Natural killer cell (primary cell): ENCODE results near the gene TCF4. TPM values are rescaled to one million over a fixed set of nuclear protein-coding genes. Genes with fewer than 3 reads are reported as not detected.

Source experiments
- ATAC-seq, 3 donors: fragments of 150-1000 bp in 2 of 3; fragments of 200-7000 bp in 1 of 3; cut with Tn5 transposase; 1 replicate in 1 of 3; 2 replicates in 2 of 3; pipeline ENCODE4 v1.10.0; 2021; ENCODE audit warnings: mild to moderate bottlenecking in 2 of 3, moderate library complexity in 2 of 3
- DNase-seq, 2 donors: peaks; one replicate each; pipeline versions ENCODE4 v3.0.0 to v3.0.0-alpha.2; 2013 to 2021; ENCODE audit warnings: mixed read lengths in 1 of 2
- H3K27ac ChIP-seq: one replicate; pipeline ENCODE4 v1.5.1; 2013; ENCODE audit warnings: mild to moderate bottlenecking, low read length
- H3K27me3 ChIP-seq: one replicate; pipeline ENCODE4 v1.6.1; 2013; ENCODE audit warnings: low read length; ENCODE audit not compliant: control insufficient read depth, insufficient read depth
- H3K36me3 ChIP-seq: one replicate; pipeline ENCODE4 v1.6.1; 2013; ENCODE audit warnings: low read length; ENCODE audit not compliant: control insufficient read depth, insufficient read depth
- H3K4me1 ChIP-seq: one replicate; pipeline ENCODE4 v1.6.1; 2013; ENCODE audit warnings: low read length; ENCODE audit not compliant: control insufficient read depth, insufficient read depth
- H3K4me3 ChIP-seq: one replicate; pipeline ENCODE4 v1.5.1; 2013; ENCODE audit warnings: low read length
- H3K9me3 ChIP-seq: one replicate; pipeline ENCODE4 v1.6.1; 2013; ENCODE audit warnings: low read length; ENCODE audit not compliant: control insufficient read depth, insufficient read depth
- H3K27ac Mint-ChIP-seq, 2 donors: one replicate each; pipeline ENCODE4 v1.8.0; 2022; ENCODE audit warnings: mild to moderate bottlenecking in 2 of 2, mixed read lengths in 2 of 2, moderate library complexity in 1 of 2
- H3K27me3 Mint-ChIP-seq, 2 donors: one replicate each; pipeline ENCODE4 v1.8.0; 2022; ENCODE audit warnings: low read depth in 2 of 2, mixed read lengths in 2 of 2
- H3K36me3 Mint-ChIP-seq: one replicate; pipeline ENCODE4 v1.8.0; 2022; ENCODE audit warnings: mixed read lengths
- H3K4me1 Mint-ChIP-seq, 2 donors: one replicate each; pipeline ENCODE4 v1.8.0; 2022; ENCODE audit warnings: mixed read lengths in 2 of 2
- H3K4me3 Mint-ChIP-seq: one replicate; pipeline ENCODE4 v1.8.0; 2022; ENCODE audit warnings: mild to moderate bottlenecking, moderate library complexity, mixed read lengths
- H3K9me3 Mint-ChIP-seq, 2 donors: one replicate each; pipeline ENCODE4 v1.8.0; 2022; ENCODE audit warnings: mixed read lengths in 2 of 2
- WGBS: methylation state at CpG from one replicate; pipeline ENCODE4 v1.1.7; 2013; ENCODE audit warnings: missing lambda C conversion rate; ENCODE audit not compliant: insufficient coverage; 5-methylcytosine and 5-hydroxymethylcytosine counted together
- intact Hi-C: fragments of 100-400 bp; cut with micrococcal nuclease; formaldehyde crosslinking; loops from one replicate; pipeline ENCODE4 v1.14.2; 2022
- total RNA-seq, 4 donors: library from RNA; stranded (reverse); fragments of 120-200 nt in 1 of 4; gene quantifications; one replicate each; pipeline versions ENCODE4 v1.2.3 to v1.2.4, GENCODE V29; 2013 to 2022
- TF ChIP-seq, protein P1 (sequence below): fragments of 200-600 bp; IDR thresholded peaks from one replicate; pipeline ENCODE4 v1.8.0; 2022; ENCODE audit warnings: antibody characterized with exemption

TCF4 gene
- total RNA-seq, 3 donors from 2014 or later (not counting 1 experiment from before 2014, with no cell fraction given): 8.3 to 16.5 (median 9.0) TPM

DNA sequence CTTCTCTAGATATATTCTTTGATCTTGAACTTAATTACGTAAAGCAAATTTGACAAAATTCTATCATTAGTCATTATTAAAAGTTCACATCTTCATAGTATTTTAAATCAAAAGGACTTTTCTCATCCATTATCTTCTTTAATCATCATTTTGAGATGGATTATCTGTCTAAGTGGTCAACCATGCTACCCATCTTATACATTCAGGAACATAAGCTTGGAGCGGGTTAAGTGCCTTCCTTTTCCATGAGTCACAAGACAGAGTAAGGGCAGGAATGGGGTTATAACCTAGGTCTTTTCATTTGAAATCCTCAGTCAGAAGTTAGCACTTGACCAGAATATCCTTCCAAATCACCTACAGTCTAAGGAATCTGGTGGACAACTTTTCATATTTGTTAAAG is 297.1 kb downstream of the TCF4 start:
- 100% methylated on average over 2 of the region's 2 CpGs for WGBS

DNA sequence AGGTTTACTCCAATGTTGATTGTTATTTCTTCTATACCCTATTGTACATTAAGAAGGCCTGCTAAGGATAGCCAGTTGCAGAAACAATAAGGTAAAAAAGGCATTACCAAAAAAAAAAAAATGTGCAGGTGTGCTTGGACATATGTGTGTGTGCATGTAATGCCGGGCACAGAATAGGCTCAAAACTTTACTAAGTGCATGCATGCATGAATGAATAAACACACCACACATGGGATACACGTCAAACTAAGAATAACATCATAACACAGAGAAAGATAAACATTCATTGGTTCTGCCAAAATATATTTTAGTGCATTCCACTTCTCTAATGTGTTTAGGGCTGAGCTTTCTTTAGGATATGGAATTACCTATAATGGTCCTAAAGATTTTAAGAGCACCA is 298.2 kb downstream of the TCF4 start:
- TF ChIP-seq, protein P1, sequence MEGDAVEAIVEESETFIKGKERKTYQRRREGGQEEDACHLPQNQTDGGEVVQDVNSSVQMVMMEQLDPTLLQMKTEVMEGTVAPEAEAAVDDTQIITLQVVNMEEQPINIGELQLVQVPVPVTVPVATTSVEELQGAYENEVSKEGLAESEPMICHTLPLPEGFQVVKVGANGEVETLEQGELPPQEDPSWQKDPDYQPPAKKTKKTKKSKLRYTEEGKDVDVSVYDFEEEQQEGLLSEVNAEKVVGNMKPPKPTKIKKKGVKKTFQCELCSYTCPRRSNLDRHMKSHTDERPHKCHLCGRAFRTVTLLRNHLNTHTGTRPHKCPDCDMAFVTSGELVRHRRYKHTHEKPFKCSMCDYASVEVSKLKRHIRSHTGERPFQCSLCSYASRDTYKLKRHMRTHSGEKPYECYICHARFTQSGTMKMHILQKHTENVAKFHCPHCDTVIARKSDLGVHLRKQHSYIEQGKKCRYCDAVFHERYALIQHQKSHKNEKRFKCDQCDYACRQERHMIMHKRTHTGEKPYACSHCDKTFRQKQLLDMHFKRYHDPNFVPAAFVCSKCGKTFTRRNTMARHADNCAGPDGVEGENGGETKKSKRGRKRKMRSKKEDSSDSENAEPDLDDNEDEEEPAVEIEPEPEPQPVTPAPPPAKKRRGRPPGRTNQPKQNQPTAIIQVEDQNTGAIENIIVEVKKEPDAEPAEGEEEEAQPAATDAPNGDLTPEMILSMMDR: no peak
- Histone ChIP-seq H3K36me3 (no peaks in the 10 kb centered on the region), H3K9me3 (no peaks in the 10 kb centered on the region), H3K27ac (no peak overlapping the region), H3K4me1 (no peaks in the 10 kb centered on the region), H3K4me3 (no peak overlapping the region), H3K27me3 (no peaks in the 10 kb centered on the region)
- Mint-ChIP-seq H3K4me1 (no peaks in the 10 kb centered on the region), H3K27ac (no peak overlapping the region), H3K9me3 (no peaks in the 10 kb centered on the region), H3K4me3 (no peak overlapping the region), H3K36me3 (no peaks in the 10 kb centered on the region), H3K27me3 (no peaks in the 10 kb centered on the region)
- 87% methylated on average over 2 of the region's 2 CpGs for WGBS
- ATAC-seq (no peak), DNase-seq (no peak)
- intact Hi-C loops: no loop called here

More for the DNA sequence above, 297.1 kb downstream of the TCF4 start:
- H3K9me3 ChIP-seq: no peaks in the 10 kb centered on the region
- intact Hi-C loops: no loop called here
- Mint-ChIP-seq H3K4me1 (no peaks in the 10 kb centered on the region), H3K27me3 (no peaks in the 10 kb centered on the region), H3K36me3 (no peaks in the 10 kb centered on the region), H3K9me3 (no peaks in the 10 kb centered on the region), H3K27ac (no peak overlapping the region), H3K4me3 (no peak overlapping the region)
- no peak overlapping the region for H3K27ac ChIP-seq
- ATAC-seq (no peak), DNase-seq (no peak)
- H3K27me3 ChIP-seq: no peaks in the 10 kb centered on the region
- no peaks in the 10 kb centered on the region for H3K36me3 ChIP-seq
- no peaks in the 10 kb centered on the region for H3K4me1 ChIP-seq
- TF ChIP-seq, protein P1: no peak
- H3K4me3 ChIP-seq: no peak overlapping the region

DNA sequence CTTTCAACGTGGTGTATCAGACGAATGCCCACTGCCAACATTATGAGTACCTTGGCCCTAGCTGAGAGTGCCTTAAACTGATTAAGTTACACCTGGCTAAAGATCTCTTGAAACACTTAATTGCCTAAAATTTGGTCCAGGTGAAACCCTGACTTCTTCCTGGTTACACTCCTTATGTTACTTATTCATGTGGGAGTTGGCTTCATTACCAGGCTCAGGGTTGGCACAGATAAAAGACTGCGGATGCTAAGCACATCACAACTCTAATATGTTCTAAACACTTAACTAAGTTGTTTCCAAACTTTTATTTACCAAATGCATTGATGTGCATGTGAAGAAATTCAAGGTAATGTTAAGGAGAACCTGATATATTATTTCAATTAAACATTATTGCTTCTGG is 298.9 kb downstream of the TCF4 start:
- ATAC-seq (no peak), DNase-seq (no peak)
- WGBS: 80% methylated on average over 2 of the region's 3 CpGs
- Histone ChIP-seq H3K36me3 (no peaks in the 10 kb centered on the region), H3K27me3 (no peaks in the 10 kb centered on the region), H3K9me3 (no peaks in the 10 kb centered on the region), H3K4me3 (no peak overlapping the region), H3K27ac (no peak overlapping the region), H3K4me1 (no peaks in the 10 kb centered on the region)
- no peak overlapping the region for H3K4me3 Mint-ChIP-seq
- no peaks in the 10 kb centered on the region for H3K9me3 Mint-ChIP-seq
- no peaks in the 10 kb centered on the region for H3K36me3 Mint-ChIP-seq
- intact Hi-C loops: no loop called here
- H3K4me1 Mint-ChIP-seq: no peaks in the 10 kb centered on the region
- H3K27me3 Mint-ChIP-seq: no peaks in the 10 kb centered on the region
- TF ChIP-seq, protein P1: no peak
- H3K27ac Mint-ChIP-seq: no peak overlapping the region
